Hypothalamus (tissue), 51 donors: ENCODE data around the gene PRSS37.

Experiments used
- DNase-seq, 51 donors: peaks; one replicate each; lab custom pipeline; 2025; lab: John Stamatoyannopoulos, UW

PRSS37 gene

DNA sequence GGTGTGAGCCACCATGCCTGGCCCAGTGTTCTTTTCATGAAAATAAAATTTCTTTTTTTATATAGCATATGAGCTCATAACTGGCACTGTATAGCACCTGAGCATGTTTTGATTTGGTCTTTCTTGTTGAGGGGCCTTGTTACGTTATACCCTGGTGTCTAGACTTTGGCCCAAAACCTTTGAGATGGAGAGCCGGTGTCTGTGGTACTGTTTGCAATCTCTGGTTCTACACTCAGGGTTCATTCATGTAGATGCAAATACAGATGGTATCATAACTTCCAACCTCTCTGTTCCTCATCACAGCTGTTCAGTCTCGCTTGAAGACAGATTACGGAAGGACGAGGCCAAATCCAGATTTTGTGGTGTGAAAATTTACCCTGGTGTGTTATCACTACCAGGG lies 51.4 kb downstream of the PRSS37 start, which contains the start of gene TAS2R5:
TAS2R5 (plus strand) TSS at position 301 of the 400 bp plus-strand sequence. CDS start 145 bp downstream, outside the sequence.
- no peak for DNase-seq

DNA sequence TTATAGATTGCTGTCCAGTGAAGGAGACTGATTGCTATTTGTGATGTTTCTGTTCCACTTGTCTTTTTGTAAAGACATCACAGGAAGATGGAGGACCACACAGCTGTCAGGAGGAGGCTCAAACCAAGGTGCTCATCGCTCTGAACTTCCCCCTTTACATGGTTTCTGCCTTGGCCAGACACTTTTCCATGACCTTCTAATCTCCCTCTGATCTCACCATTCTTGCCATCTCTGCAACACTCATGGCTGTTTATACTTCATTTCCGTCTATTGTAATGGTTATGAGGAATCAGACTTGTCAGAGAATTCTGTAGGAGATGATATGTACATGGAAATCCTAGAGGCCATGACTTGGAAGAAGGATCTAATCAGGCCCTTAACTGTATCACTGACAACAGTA lies 53.0 kb downstream of the PRSS37 start:
- no peak for DNase-seq
